Measurements from ENCODE around the gene TNFRSF1B.

Gene TNFRSF1B

DNA sequence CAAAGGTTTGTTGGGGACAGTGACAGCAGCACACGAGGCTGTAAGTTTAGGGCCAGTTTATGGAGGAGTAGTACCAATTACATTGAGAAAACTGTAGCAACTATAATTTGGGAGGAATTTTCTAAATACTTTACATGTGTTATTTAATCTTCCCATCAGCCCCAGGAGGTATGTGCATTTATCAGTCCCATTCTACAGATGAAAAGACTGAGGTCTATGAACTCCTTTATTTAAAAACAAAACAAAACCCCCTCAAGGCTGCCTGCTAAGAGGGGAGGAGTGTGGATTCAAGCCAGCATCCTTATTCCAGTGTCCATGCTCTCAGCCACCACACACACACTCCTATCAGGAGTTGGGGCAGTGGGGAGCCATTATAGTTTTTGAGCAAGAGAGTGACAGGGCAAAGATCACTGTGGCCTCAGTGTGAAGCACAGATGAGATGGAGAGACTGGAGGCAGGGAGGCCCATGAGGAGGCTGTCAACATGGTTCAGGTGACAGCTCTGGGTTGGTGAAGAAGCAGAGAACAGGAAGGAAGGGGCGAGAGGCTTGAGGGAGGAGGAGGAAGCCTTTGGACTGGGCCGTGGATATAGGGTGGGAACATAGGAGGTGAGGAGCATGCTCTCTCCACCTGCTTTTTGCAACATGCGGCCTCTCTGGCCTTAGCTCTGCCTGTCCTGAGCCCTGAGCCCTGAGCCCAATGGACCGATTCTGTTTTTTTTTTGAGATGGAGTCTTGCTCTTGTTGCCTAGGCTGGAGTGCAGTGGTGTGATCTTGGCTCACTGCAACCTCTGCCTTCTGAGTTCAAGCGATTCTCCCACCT is 9.7 kb downstream of the TNFRSF1B start:
- DNase-seq (ENCODE audit: low read depth) = no peak

DNA sequence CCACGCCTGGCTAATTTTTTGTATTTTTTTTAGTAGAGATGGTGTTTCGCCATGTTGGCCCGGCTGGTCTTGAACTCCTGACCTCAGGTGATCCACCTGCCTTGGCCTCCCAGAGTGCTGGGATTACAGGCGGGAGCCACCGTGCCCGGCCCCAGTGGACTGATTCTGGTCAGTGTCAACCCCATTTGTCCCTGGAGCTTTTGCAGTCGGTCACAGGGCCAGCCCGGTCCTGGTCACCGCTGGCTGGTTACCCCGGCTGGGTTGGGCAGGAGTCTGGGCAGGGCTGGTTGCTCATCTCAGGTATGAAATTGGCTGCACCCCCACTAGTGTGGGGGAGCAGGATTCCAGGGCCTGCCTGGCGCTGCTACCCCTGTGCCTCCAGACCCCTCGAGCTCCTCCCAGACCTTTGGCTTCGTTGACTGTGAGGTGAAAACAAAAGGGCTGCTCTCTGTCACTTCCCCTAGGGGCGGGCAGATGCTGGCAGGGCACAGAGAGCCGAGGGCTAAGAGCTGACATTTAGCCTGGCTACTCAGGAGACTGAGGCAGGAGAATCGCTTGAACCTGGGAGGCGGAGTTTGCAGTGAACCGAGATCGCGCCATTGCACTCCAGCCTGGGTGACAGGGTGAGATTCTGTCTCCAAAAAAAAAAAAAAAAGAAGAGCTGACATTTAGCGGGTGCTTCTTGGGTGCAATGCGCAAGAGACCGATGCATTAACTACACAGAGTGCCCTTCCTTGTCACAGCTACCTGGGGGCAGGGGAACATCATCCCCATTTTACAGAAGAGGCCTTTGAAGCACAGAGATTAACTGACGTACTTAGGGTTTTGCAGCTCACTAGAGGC is 10.6 kb downstream of the TNFRSF1B start:
- no peak for DNase-seq (ENCODE audit: low read depth)

DNA sequence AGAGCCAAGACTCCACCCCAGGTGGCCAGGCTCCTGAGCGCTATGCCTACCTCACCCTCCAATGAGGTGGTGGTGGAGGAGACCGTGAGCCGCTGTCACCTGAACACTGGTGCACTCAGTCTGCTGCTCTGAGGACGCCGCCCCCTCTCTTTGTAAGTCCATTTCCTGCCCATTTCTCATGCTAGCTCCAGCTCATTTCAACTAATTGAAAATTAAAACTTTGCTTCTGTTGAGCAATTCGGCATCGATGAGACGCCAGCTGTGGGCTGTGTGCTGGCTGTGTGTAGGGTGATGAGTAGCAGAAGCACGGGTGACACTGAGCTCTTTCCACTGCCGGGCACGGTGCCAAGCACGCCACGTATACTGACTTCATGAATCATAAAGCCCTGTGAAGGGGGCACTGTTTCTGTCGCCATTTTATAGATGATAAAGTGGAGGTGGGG is 11.2 kb downstream of the TNFRSF1B start:
- DNase-seq (ENCODE audit: low read depth) = peak; percentile 94

DNA sequence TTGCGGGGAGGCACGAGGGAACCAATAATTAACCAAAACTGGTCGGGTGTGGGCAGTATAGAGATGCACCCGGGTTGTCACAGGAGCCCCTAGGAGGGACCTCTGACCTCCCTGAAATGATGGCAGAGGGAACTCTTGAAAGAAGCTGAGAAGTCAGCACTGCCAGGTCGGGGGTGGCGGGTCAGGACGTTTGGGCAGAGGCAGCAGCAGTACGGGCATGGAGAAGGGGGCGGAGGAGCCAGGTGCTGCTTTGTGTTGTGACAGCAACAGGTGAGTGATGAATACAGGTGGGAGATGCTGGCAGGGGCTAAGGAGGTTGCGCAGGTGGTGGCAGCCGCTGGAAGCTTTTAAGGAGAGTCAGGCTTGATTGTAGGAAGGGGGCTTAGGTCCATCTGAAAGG is 11.7 kb downstream of the TNFRSF1B start:
- no peak for DNase-seq (ENCODE audit: low read depth)

DNA sequence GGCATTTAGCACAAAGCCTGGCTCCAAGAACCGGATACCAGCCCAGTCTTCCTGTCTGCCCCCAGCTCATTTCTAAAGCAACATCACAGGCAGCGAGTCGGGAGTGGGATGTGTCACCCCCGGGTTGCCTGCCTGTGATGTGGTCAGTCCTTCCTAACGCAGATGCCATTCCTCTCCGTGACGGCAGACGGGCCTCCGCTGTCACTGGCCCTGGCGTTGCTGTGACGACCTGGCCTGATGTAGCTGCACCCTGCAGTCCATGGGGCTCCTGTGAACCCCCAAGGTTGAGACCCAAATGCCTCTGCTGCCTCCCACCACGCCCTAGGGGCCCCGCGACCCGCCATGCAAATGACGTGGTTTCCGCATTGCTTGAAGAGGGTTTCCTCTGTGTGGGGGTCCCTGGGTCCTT is 12.3 kb downstream of the TNFRSF1B start:
- peak; percentile 78 for DNase-seq (ENCODE audit: low read depth)

DNA sequence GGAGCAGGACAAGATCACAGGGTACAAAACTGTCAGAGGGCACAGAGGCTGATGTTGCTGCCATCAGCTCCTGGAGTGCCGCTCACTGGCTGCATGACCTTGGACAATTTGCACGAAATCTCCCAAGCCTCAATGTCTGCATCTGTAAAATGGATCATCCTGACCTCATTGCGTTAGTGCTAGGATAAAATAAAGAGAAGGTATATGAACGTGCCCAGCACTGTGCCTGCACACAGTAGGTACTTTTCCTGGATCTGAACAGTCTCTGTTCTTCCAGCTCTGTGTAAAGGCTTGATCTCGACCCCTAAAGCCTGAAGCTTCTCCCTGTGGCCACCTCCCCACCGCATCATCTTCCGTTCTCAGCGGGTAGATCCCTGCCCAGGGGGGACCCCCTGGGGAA is 12.9 kb downstream of the TNFRSF1B start:
- no peak for DNase-seq (ENCODE audit: low read depth)

DNA sequence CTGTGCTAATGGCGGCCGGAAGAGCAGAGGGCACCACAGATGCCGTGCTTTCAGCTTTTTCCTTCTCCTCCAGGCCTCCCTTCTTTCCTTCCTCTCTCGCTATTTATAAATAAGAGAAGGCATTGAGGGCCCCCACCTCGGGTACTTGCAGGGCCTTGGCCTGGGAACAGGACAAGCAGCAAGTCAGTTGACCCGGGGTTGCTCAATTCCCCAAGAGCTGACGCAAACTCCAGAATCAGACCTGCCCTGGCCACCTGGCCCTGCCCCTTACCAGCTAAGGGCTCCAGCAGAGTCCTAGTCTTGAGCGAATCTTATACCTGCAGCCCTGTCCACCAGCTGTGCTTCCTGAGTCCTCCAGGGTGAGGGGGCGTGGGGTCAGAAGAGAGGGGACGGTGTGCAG is 13.5 kb downstream of the TNFRSF1B start:
- no peak for DNase-seq (ENCODE audit: low read depth)

DNA sequence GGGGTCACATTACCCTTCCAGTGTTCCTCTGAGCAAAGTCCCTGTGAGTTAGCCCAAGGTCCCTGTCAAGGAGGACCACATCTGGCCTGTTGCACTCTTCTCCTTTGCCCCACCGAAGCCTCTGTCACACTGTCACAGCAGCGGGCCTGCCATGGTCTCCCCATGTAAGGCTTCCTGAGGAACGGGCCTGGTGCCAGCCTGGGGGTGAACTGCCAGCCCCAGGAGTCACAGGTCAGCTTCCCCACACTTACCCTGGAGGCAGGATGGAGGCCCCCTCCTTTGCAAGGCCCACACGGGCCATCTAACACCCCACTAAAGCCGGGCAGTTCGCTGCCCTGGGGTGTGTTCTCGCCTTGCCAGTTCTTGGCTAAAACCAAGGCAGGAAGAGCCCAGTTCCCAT is 14.1 kb downstream of the TNFRSF1B start:
- no peak for DNase-seq (ENCODE audit: low read depth)

DNA sequence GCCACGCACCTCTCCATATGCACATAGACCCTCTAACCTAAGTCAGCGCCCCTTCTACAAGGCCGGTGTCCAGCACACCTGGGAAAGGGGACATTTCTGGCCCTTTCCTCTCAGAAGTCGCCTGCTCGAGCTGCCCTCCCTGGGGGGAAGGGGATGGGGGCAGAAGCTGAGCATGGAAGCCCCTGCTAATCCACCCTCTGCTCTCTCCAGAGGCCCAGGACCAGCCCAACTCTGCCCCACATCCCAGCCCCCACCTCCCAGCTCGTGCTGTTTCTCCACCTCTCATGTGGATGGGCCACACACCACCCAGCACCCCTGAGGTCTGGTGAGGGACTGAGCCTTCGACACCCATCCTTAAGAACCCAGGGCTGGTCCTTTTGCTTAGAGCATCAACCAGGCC is 14.8 kb downstream of the TNFRSF1B start:
- no peak for DNase-seq (ENCODE audit: low read depth)

DNA sequence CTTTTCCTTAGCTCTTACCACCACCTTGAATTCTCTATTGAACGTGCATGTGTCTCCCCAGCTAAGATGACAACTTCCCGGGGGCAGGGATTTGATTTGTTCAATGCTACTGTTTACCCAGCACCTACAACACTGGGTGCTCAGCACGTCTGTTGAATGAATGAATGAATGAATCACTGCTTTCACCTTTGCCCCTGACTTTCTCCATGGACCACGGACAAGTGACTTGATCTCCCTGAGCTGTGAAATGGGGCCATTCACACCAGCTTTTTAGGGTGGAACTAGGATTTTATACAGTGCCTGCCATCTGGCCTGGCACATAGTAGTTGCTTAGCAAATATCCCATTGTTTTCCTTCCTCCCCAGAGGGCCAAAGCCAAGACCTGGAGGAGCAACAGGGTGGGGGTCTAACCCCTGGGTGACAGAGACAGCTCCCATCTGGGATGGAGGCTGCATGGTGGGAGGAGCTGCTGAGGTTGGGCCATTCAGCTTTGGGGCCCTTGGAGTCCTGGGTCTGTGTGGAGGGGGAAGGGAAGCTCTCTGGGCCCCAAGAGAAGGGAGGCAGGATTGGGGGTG is 15.7 kb downstream of the TNFRSF1B start:
- no peak for DNase-seq (ENCODE audit: low read depth)

DNA sequence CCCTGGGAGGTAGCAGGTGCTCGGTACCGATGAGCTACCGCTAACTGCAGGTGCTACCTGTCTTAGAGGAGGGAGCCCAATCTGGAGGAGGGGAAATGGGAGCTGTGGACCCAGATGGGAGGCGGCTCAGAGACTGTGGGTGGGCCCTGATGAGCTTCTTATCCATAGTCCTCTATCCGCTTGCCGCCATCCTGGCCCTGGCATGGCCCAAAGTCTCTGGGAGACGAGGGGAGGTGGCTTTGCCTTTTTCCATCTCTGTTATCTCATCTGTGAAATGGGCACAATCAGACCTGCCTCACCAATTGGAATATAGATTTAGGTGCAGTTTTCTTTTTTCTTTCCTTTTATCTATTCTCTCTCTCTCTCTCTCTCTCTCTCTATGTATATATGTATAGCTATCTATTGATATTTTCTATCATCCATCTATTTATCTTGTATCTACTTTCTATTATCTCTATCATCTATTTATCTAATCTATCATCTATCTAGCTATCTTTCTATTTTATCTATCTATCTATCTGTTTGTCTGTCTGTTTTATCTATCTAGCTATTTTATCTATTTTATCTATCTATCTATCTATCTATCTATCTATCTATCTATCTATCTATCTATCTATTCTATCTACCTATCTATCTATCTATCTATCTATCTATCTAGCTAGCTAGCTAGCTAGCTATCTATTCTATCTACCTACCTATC is 16.5 kb downstream of the TNFRSF1B start:
- no peak for DNase-seq (ENCODE audit: low read depth)

DNA sequence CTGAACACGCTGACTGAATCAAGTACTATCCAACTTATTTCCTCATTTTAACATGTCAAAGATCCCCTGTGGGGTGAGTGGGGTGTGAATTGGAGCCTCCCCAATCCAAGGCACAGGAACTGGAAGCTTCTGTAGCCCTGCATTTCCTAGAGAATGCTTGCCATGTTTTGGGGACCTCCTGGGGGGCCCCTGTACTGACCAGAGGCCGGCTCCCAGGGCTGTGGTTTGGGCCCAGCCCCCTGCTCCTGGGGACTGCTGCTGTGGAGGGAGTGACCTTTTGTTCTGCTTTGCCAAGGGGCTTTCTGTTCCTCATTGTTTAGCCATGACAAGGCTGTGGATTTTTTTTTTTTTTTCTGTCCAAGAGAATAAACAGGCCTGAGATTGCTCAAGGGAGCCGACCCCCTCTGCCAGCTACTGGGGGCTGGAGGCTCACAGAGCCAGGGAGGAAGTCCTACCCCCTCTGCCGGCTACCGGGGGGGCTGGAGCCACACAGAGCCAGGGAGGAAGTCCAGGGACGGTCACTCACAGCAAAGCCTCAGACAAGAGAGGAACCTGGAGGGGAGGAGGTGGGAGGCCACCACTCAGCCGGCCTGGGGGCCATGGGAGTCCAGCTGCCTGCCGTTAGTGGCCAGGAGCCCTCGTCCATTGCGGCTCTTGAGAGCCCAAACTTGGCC is 17.4 kb downstream of the TNFRSF1B start:
- no peak for DNase-seq (ENCODE audit: low read depth)

DNA sequence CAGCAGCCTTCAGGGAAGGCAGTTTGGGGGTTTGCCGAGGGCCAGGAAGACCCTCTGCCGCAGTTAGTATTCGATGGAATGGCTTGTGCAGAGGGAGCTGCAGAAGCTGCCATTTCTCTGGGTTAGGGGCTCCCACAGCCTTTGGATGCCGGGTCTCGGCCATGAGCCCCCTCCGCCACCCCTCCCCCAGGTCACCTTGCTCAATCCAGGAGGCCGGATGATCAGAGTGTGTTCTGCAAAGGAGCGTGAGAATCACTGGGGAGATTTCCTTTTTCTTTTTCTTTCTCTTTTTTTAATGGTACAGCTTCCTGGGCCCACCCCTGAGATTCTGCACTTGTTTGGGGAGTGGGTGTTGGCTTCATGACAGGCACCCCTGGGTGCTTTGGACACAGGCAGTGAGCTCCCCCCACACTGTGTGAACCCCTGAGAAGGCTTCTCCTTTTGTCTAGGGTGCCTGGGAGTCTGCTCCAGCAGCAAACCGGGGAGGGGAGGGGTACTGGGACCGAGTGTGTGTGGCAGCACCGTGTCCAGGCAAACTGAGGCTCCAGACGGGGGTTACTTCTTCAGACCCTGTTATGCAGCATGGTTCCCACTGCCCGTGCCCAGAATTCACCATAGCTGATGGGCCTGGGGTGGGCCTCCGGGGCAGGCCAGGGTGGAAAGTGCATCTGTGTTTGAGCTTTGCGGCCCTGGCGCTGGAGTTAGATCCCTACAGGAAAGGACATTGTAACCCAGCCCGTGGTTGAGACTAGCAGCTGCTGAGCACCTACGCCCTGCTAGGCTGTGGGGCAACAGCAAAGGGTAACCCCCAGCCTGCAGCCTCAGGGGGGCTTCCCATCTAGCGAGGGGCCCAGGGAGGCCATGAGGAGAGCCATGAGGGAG is 18.5 kb downstream of the TNFRSF1B start:
- DNase-seq (ENCODE audit: low read depth) = no peak

DNA sequence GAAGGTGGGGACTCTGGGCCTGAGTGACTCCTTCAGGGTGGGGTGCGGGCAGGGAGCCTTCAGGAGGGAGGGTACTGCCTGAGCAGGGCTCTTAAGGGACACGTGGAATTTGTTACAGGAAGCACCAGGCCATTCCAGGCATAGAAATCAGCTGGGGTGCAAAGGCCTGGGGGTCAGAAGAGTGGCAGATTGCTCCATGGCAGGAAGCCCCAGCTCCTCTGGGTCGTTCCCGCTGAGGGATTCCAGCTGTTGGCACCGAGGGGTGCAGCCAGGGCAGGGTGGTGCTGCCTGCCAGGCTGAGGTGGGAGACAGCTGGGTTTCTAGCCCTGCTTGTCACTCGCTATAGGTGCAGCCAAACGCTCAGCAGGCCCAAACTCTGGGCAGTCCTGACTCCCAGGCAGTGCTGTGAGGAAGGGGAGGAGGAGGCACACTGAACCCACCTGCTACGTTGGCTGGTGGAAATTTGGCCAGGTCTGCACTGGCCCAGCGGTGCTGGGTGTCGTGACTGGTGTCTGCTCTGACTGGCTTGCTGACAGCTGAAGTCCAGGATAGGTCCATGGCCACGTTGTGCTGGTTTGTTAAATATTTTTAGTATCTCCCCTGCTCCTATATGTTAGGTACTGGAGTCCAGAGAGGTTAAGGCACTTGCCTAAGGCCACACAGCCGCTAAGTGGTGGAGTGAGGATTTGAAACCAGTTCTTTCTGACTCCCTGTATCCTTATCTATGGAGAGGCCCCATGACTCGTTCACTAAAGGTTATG is 19.3 kb downstream of the TNFRSF1B start:
- no peak for DNase-seq (ENCODE audit: low read depth)

DNA sequence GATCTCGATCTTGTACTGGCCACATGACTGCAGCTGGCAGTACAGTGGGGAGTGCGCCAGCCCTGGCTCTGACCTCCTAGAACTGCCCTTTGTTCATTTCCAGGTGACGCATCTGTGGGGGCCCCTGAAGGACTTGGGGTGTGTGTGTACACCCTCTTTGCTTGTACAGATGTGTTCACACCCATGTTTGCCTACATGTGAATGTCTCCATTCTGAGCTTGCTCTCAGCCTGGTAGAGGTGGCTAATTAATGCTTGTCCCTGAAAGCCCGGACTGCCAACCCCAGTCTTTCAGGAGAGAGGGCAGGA is 19.8 kb downstream of the TNFRSF1B start:
- no peak for DNase-seq (ENCODE audit: low read depth)

DNA sequence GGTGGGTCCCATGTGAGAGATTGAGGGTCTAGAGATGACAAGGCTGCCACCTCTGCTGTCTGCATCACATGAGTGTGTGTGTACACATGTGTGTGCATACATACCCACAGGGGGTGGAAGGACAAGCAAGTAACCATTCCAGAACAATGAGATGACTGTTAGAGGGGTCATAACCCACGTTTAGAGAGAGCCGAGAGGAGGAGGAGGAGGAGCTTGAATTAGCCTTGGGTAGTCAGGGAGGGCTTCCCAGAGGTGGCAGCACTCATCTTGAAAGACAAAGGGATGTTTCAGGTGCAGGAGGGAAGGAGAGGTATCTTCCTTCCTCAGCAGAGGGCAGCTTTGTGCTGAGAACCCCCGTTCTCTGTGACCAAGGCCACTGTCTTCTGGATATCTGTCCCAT is 21.3 kb downstream of the TNFRSF1B start:
- no peak for DNase-seq (ENCODE audit: low read depth)

DNA sequence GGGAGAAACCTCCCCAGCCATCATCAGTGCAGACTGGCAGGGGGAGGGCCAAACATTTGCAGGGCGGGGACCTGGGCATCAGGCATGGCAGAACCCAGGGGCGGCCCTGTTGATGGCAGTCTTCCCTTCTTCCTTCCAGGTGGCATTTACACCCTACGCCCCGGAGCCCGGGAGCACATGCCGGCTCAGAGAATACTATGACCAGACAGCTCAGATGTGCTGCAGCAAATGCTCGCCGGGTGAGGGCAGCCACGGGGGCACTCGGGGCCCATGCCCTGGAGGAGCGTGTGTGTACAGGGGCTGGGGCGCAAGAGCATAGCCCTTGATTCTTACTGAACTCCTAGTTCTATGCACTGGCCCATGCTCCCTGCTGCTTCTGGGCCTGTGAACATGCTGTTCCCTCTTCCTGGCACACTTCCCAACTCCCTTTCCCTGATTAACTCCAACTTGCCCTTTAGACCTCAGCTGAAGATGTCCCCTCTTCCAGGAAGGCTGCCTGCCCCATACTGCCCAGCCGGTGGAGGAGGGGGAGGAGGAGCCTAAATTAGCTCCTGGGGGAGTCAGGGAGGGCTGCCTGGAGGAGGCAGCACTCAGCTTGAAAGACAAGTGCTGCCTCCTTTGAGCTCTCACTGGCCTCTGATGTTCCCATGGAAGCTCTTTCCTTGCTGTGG is 22.0 kb downstream of the TNFRSF1B start:
- DNase-seq (ENCODE audit: low read depth) = no peak

DNA sequence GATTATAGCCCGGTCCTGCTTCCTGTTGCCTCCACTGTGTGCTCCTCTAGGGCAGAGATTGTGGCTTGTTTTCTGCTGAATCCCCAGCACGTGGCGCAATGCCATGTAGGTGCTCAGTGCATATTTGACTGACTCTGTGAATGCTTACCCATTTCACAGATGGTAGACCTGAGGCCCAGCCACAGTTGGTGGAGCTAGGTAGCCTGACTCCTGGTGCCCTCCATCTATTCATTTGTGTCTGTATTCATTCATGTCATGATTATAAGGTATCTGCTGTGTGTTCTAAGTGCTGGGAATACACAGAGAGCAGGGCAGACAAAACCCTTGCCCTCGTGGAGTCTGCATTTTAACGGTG is 22.5 kb downstream of the TNFRSF1B start:
- no peak for DNase-seq (ENCODE audit: low read depth)

DNA sequence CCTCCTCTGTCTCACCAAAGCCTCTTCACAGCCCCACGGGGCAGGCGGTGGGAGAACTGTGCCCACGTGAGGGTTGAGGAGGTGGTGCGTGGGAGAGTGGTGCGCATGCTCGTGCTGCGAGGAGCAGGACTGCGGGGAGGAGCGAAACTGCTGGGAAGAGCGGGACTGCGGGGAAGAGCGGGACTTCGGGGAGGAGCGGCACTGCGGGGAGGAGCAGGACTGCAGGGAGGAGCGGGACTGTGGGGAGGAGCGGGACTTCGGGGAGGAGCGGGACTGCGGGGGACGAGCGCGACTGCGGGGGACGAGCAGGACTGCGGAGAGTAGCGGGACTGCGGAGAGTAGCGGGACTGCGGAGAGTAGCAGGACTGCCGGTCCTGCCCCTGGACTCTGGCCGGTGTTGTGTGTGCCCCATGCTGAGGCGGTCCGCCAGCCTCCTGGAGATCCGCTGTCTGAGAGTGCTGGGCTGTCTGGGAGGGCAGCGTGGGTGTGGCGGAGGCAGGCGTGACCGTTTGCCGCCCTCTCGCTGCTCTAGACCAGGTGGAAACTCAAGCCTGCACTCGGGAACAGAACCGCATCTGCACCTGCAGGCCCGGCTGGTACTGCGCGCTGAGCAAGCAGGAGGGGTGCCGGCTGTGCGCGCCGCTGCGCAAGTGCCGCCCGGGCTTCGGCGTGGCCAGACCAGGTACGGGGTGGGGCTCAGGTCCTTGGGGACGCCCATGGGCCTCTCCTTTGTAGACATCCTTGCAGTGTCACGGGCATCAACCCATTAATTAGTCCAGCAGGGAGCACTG is 24.6 kb downstream of the TNFRSF1B start:
- DNase-seq (ENCODE audit: low read depth) = no peak
